NB4 (cell line): ENCODE measurements around the gene FAM185A.
"Not testable (repeated sequence)": the region's sequence is repeated elsewhere in the genome, so short reads cannot be mapped to it uniquely, and the experiment has no call there.

Experiments used
- CTCF ChIP-seq: IDR thresholded peaks from one replicate; pipeline ENCODE4 v1.5.1; 2012; ENCODE audit warnings: low read depth, low read length
- MYC ChIP-seq: IDR thresholded peaks from 2 replicates; pipeline ENCODE4 v1.6.1; 2011; ENCODE audit warnings: low read depth, low read length
- POLR2A ChIP-seq: IDR thresholded peaks from 2 replicates; pipeline ENCODE4 v1.6.1; 2011; ENCODE audit warnings: mild to moderate bottlenecking; ENCODE audit not compliant: insufficient read length; ENCODE audit errors: extremely low read depth
- TF ChIP-seq, protein P1 (sequence below): IDR thresholded peaks from 2 replicates; pipeline ENCODE4 v1.6.1; 2011; ENCODE audit warnings: low read depth, low read length

DNA sequence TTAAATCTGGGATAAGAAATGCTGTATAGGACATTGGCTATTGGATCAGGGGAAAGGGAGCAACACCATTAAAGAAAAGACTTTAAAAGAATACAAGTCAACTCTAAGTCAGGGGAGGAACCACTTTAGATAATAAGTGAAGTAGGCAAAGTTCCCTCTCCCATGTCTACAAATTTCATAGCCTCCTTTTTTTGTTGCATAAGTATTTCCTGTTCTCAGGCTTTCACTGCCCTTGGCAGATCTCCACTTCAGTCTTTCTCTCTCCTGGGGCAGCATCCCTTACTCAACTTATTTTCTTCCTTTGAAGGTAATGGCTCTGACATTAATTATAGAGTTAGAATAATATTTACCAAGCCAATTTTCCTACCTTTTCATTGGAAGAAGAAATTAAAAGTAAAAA, 30.3 kb upstream of the FAM185A start:
- TF ChIP-seq CTCF, POLR2A, MYC: not testable (repeated sequence)
- TF ChIP-seq, protein P1, sequence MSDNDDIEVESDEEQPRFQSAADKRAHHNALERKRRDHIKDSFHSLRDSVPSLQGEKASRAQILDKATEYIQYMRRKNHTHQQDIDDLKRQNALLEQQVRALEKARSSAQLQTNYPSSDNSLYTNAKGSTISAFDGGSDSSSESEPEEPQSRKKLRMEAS: not testable (repeated sequence)
